Embryonic facial prominence (tissue), 1 donor: ENCODE measurements around the gene SDR9C7.
"Not testable (repeated sequence)": the region's sequence is repeated elsewhere in the genome, so short reads cannot be mapped to it uniquely, and the experiment has no call there.

Source experiments
- DNase-seq: peaks from one replicate; pipeline ENCODE4 v3.0.0-alpha.2; 2016; ENCODE audit errors: extremely low spot score

SDR9C7 gene

GRCh38 chr12:56916296-56916995 lies 17.8 kb downstream of the SDR9C7 start:
- no peak for DNase-seq

DNA sequence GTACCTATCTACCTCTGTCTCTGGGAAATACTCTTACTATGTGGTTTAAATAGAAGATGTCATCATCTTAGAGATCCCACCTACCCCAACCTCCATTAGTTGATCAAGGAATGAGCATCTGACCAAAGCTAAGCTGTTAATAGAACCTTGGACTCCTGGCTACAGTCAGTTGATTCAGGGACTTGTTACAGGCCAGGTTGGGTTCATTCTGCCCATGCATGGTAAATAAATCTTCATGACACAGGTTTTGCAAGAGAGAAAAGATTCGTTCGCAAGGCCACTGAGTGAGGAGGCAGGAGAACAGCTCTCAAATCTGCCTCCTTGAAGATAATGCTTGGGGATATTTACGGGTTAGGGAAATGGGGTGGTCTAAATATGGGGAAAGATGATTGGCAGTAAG lies 19.5 kb downstream of the SDR9C7 start:
- no peak for DNase-seq

- no peak for DNase-seq
These were observed 20.0 kb downstream of the SDR9C7 start for GRCh38 chr12:56914256-56914655.

DNA sequence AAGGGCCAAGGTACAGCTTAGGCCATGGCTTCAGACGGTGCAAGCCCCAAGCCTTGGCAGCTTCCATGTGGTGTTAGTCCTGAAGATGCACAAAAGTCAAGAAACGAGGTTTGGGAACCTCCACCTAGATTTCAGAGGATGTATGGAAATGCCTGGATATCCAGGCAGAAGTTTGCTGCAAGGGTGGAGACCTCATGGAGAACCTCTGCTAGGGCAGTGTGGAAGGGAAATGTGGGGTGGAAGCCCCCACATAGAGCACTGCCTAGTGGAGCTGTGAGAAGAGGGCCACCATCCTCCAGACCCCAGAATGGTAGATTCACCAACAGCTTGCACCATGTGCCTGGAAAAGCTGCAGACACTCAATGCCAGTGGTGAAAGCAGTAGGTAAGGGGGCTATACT lies 24.8 kb downstream of the SDR9C7 start:
- DNase-seq: not testable (repeated sequence)

DNA sequence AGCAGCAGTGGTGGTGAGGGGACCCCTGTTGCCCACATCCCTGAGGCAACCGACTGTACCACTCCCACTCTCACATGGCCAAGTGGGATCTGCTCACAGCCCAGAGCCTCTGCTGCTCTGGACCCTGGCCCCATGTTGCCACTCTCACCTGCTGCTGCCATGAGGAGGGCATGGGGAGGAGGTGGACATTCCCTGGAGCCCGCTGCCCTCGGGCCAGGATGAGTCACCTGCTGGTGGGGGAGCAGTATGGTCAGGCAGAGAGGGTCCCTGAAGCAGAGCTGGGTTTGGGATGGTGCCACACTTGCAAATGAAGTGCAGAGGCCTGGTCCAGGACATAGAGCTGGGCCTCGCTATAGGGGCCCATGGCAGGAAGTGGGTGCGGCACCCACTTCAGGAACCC lies 26.1 kb downstream of the SDR9C7 start:
- DNase-seq: no peak

GRCh38 chr12:56905852-56906251 lies 28.4 kb downstream of the SDR9C7 start:
- DNase-seq: no peak

DNA sequence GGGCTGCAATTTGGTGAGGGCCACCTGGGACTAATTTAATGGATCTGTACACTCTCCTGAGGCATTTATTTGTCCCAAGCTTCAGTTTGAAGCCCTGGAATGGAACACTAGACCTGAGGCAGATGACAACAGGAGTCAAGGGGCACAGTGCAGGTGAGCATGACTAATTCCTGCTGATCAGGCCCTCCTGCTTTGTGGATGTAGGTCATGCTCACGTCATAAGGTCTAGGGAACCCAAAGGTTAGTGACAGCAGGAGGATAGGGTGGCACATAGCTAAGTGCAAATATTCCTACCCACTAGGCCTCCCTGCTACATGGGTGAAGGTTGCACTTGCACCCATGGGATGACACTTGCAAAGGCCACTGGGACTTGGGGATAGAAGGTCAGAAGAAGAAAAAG lies 30.8 kb downstream of the SDR9C7 start:
- no peak for DNase-seq

DNA sequence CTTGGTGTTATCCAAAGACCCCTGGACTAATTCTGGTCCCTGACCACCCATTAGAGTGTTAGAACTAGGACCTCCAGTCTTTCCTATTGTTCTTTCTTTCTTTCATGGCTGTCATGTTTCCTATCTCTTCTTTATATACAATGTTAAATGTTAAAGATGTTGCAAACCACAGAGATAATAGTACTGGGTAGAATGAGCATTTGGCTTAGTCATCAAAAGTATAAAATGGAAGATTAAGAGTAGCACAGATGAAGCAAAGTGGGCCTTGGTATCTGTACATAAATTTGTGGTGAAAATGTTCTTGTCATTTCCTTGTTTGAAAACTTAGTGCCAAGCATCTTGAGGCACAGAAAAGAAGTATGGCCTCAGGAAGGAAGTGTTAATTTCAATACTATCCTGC lies 32.9 kb downstream of the SDR9C7 start:
- not testable (repeated sequence) for DNase-seq

- no peak for DNase-seq
These were observed 33.6 kb downstream of the SDR9C7 start for GRCh38 chr12:56900583-56900982.

DNA sequence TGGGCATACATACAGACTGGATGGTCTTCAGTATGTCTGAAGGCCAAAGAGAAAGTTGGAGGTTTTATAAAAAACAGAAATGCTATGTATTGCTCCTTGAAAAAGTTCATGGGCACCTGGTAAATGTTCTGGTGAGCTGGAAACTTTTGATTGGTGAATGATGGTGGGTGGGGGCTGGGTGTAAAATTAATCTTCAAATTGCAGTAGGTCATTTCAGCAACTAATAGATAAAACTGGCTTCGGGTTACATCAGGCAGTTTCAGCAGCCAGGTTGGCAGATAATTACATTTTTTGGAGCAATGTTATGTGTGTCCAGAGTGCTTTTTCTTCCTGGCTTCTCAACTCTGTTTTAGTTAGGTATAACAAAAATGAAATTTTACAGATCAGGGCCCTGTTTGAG lies 35.3 kb downstream of the SDR9C7 start:
- no peak for DNase-seq

DNA sequence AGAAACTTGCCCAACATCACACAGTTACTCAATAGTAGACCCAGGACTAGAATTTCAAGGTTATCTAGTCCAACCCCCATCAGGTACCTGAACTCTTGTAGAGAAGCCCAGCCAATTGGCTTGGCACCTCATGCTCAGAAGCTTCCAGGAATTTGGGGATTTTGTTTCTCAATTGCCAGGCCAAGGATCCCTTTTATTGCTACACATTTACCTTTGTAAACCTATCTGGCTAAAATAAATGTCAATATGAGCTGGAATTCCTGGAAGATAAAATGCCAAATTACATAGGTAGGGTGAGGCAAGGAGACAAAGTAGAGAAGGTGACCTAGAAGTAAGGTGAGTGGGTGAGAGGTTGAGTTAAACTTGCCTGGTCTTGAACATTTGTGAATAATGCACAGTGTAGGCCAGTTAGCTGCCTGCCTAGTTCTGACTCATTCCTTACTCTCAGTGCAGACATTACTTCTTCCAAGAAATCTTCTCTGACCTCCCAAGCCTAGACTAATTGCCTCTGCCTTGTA lies 36.3 kb downstream of the SDR9C7 start:
- DNase-seq: no peak

- no peak for DNase-seq
These were observed 38.1 kb downstream of the SDR9C7 start for GRCh38 chr12:56896082-56896481.

DNA sequence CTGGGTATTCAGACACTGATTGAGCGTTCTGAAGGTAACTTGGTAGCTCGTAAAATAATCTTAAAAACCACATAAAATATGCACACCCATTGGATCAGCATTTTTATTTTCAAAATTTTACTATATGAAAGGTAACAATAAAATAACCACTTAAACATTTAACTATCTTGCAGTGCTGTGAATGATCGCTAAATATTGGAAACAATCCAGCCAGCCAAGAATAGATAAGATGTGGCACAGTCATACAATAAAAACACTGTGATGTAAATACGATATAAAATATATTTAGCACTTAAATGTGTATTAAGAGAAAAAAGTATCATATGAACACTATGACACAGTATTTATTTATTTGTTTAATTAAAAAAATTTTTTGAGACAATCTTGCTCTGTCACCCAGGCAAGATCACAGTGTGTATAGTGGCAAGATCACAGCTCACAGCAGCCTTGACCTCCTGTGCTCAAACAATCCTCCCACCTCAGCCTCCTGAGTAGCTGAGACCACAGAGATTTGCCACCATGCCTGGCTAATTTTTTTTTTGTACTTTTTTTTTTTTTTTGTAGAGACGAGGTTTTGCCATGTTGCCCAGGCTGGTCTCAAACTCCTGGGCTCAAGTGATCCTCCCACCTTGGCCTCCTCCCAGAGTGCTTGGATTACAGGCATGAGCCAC lies 39.4 kb downstream of the SDR9C7 start:
- no peak for DNase-seq

- not testable (repeated sequence) for DNase-seq
These were observed 42.3 kb downstream of the SDR9C7 start for GRCh38 chr12:56891885-56892284.

DNA sequence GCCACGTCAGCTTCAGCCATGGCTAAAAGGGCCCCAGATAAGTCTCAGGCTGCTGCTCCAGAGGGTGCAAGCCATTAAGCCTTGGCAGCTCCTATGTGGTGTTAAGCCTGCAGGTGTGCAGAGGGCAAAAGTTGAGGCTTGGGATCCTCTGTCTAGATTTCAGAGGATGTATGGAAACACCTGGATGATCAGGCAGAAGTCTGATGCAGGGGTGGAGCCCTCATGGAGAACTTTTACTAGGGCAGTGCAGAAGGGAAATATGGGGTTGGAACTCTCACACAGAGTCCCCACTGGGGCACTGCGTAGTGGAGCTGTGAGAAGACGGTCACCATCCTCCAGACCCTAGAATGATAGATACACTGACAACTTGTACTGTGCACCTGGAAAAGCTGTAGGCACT lies 47.9 kb downstream of the SDR9C7 start:
- DNase-seq: no peak

GRCh38 chr12:56885316-56885715 lies 48.9 kb downstream of the SDR9C7 start:
- no peak for DNase-seq

DNA sequence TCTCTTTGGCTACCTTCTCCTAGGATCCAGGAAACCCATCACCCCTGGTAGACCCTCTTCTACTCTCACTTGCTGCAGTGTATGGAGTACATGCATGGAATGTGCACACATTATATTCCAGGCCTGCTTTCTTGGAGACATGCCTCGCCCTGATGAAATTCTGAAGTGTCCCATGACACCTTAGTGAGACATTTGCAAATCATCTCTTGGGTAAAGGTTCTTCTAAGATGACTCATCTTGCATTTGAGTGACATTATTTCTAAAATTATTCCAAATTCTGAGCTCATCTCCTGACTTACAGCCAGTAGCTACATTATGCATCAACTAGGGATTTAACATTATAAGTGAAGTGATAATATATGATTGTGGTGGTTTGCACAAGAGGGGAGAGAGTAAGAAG lies 49.8 kb downstream of the SDR9C7 start:
- DNase-seq: no peak

GRCh38 chr12:56882407-56882806 lies 51.8 kb downstream of the SDR9C7 start:
- DNase-seq: not testable (repeated sequence)

- DNase-seq: no peak
These were observed 53.8 kb downstream of the SDR9C7 start for GRCh38 chr12:56880125-56880992.

- not testable (repeated sequence) for DNase-seq
These were observed 54.7 kb downstream of the SDR9C7 start for GRCh38 chr12:56879240-56880124.

DNA sequence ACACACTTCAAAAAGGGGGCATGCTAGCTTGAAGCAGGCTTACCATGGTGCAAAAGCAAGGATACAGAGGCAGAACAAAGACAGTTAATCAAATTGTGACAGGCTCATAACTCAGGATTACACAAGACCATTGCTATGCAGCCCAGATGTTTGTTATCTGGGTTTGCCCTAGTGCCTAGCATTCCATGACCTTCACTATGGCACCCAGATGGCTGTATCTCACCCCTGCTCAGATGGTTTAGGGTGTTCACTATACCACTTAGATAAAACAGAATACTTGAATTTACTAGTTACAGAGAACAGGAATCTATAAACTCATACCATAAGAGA lies 56.2 kb downstream of the SDR9C7 start:
- DNase-seq: no peak
